IPS DF 19.7 (cell line): ENCODE data around the gene RNFT2.
A peak's percentile ranks its signal among the peaks of the same experiment; 100 is the strongest.

Experiments used
- DNase-seq: peaks from one replicate; pipeline ENCODE4 v3.0.0-alpha.2; 2013; ENCODE audit warnings: low read depth, low spot score

The RNFT2 gene

DNA sequence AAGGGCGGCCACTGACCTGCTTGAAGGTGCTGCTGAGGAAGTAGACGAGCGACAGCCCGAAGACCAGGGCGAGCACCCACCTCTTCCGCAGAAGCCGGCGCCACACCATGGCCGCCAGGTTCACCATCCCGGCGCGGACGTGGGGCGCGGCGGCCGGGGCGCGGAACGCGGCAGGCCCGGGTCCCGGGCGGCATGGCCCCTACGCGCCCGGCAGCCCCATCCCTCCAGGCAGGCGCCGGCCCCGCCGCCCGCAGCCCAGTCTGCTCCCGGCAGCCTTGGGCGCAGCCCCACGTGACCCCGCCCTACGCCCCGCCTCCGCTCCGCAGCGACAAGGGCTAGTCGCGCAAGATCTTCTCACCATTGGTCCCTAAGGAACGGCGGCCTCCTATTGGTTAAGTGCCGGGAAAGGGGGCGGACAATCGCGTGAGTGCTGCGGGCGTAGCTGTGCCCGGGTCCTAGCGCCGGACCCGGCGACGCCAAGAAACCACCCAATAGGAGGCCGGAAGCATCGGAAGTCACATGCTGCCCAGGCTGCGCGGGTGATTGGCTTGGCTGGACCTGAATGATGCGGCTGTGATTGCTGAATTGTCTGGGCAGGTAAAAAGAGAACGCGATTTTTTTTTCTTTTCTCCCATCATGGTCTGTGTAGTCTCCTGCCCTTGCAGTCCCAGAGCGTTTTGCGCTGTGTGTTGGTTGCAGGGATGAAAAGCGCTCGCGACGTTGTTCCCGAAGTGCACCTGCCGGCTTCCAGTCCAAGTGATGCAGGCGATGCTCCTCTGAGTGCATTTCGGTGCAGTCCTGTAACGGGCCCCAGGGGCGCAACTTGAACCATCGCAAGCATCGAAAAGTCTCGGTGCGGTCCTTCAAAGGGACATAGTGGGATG, at the start of gene RNFT2, which contains the start of gene SPRING1:
Gene RNFT2, plus strand, starts transcription at position 542 of the 884 bp plus-strand sequence. CDS start 2,183 bp downstream, outside the sequence.
Gene SPRING1, minus strand, starts transcription at position 296 of the 884 bp plus-strand sequence. Its CDS starts 169 bp downstream, at position 127.
- DNase-seq, result peak; percentile 97

DNA sequence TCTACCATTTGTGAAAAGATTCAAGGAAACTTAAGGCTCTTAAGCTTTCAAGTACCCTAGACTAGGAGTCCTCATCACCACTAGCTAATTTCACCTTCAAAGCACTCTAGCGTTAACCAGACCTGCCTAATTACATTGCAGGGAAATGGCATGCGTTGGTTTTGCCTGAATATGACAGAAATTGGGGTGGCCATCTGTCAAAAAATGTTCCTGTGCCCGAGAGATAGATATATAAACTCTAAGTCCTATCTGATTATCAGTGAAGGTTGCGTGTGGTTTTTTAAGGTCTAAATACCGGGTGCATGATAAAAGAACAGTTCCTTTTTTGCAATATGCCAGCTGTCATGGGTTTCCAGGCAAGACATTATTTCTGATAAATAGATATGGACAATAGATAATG, 48.6 kb upstream of the RNFT2 start:
- no peak for DNase-seq

- DNase-seq, result no peak
Measured at GRCh38 chr12:116689979-116690744, 48.0 kb upstream of the RNFT2 start.

GRCh38 chr12:116691205-116691604, 46.9 kb upstream of the RNFT2 start:
- no peak for DNase-seq

GRCh38 chr12:116691636-116692035, 46.5 kb upstream of the RNFT2 start:
- DNase-seq, result no peak

DNA sequence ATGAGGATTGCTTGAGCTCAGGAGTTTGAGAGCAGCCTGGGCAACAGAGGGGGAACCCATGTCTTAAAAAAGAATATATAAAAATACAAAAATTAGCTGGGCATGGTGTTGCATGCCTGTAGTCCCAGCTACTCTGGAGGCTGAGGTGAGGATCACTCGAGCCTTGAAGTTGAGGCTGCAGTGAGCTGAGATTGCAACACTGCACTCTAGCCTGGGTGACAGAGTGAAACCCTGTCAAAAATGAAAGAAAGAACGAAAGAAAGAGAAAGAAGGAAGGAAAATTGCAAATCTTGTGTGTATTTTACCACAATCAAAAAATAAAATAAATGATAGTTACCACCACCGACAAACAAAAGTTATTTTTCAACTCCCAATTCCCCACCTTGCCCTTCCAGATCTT, 45.5 kb upstream of the RNFT2 start:
- DNase-seq, result no peak

GRCh38 chr12:116693286-116694227, 44.6 kb upstream of the RNFT2 start:
- DNase-seq, result no peak

DNA sequence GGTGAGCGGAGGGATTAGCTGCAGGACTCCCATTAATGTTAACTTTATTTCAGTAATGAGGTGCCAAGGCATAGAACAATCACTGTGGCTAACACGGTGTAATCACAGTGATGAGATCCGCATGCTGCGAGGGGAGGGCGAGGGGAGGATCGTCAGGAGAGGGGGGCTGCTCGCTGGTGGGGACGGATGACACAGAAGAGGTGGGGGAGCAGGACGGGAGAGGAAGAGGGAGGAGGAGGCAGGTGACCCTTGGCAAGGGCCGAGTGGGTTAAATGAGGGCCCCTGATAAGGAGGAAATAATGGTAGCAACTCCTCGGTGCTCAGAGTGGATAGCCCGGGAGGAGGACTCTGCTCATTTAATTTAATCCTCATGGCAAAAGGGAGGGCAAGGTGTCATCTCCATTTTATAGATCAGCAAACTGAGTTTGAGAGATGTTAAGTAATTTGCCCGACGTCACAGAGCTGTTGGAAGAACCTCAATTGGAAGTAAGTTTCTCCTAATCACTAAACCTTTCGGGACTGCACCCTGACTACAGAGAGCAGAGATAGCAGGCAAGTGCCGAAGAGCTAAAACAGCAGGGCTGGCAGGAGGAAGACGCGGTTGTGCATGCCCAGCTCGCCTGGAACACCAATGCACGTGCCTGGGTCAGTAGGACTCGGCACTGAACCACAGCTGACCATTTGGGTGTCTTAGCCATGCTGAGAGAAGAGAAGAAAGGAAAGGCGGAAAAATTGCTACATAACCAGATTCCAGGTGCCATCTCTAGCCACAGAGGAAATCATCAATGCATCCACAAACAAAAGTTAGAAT, 43.3 kb upstream of the RNFT2 start:
- DNase-seq, result no peak

GRCh38 chr12:116695464-116695725, 42.7 kb upstream of the RNFT2 start:
- DNase-seq, result no peak

DNA sequence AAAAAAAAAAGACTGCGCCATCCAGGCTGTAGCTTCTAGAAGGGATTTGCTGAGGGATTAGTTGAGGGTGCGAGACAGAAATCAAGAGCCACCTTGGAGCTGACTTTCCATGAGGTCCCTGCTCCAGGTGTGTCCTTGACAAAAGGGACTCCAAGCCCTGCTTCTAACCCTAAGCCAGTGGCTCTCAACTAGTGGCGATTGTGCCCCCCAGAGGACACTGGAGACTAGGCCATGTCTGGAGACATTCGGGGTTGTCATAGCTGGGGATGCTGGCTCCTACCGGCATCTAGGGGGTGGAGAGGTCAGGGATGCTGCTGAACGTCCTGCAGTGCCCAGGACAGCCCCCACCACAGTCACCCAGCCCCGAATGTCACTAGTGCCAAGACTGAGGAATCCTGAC, 40.8 kb upstream of the RNFT2 start:
- DNase-seq, result peak; percentile 42

DNA sequence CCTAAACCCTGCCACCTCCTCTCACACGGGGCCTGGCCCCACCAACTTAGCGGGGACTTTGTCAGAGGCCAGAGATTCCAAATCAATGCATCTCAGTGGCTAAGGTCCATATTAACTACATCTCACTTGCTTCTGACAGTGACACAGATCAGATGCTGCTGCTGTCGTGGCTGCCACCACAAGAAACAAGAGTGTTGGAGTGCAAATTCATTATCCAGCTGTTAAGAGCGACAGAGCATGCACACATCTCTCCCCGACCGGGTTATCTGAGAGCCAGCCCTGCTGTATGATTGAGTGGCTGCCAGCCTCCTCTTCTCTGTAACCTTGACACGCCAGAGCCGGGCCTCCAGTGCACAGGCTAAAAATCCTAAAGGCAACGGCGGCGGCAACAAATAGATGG, 40.4 kb upstream of the RNFT2 start:
- DNase-seq, result no peak

GRCh38 chr12:116698116-116698515, 40.0 kb upstream of the RNFT2 start:
- no peak for DNase-seq

DNA sequence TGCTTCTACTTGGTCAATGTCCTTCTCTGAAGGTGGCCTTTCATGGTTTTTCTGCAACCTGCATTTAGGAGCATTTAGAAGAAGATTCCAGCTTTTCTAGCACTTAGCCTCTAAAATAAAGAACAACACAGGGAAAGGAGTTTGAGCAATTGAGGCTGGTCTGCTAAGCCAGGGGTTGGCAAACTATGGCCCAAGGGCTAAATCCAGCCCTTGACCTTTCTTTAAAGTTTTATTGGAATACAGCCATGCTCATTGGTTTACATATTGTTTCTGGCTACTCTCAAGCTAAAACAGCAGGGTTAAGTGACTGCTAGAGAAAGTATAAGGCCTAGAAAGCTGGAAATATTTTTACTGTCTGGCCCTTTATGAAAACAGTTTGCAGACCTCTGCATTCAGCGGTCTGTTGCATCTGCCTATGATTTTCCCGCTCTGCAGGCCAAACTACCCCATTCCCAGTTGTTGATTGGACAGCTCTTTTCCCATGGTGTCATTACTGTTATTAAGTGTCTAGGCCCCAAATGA, 39.5 kb upstream of the RNFT2 start:
- DNase-seq, result no peak

DNA sequence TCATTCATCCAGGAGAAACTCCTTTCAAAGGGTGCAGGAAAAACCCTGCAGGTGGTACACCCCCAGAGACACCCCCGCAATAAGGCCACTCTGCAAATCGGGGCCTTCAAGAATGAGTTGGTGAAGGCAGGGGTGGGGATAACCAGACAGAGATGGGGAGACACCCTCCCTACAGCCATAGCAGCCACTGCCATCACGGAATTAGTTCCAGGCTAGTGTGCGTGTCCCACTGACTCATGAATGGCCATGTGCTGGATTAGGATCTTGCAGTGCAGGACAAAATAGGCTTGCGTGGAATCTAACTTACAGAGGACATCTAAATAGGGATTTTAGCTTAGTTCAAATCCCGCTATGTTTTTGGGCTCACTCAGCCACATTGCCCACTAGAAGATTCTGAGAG, 38.0 kb upstream of the RNFT2 start:
- DNase-seq, result no peak

GRCh38 chr12:116701432-116701831, 36.7 kb upstream of the RNFT2 start:
- DNase-seq, result no peak

GRCh38 chr12:116703214-116703795, 34.8 kb upstream of the RNFT2 start:
- DNase-seq, result peak; percentile 42

- no peak for DNase-seq
Measured at GRCh38 chr12:116707751-116708150, 30.4 kb upstream of the RNFT2 start.

- no peak for DNase-seq
Measured at GRCh38 chr12:116708826-116709756, 29.0 kb upstream of the RNFT2 start.

DNA sequence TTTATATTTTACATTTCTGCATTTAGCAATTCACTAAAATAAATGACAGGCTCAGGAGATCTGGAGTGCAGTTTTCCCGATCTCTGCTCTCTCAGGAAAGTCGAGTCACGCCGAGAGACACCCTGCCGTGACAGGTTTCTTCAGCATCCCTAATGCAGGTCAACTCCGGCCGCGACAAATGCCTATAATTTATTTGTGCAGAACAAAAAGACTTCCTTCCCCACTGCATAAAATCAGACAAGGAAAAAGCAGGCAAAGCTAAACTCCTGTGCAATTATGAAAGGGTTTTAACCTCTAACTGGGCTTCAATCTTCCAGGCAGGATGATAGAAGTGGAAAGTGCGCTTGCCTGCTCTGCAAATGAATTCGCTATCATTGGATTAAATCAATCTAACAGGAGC, 28.3 kb upstream of the RNFT2 start:
- DNase-seq, result no peak
